Activated CD4-positive, alpha-beta T cell treated with anti-CD3 and anti-CD28 coated beads for 1 hour (primary cell): ENCODE data around the gene FAM76A.
"Not testable (repeated sequence)": the region's sequence is repeated elsewhere in the genome, so short reads cannot be mapped to it uniquely, and the experiment has no call there.

Experiments used
- DNase-seq: peaks from one replicate; pipeline ENCODE4 v3.0.0-alpha.2; 2020

Gene FAM76A

DNA sequence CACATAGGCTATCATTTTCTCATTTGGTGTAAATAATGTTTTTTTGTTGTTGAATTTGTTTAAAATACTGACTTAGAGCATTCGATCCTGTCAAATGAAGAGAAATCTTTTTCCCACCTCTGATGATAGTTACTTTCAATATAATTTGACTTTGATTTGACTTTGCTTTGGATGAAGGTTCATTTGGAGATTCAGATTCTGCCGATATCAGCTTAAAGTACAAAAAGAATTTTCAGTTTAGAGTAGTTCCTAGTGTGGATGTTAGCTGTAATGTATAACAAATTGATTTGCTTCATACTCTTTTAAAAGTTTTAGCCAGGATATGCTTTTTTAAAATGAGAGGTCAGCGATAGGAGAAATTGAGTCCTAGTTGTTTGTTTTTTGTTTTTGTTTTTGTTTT is 57.2 kb downstream of the FAM76A start:
- no peak for DNase-seq

DNA sequence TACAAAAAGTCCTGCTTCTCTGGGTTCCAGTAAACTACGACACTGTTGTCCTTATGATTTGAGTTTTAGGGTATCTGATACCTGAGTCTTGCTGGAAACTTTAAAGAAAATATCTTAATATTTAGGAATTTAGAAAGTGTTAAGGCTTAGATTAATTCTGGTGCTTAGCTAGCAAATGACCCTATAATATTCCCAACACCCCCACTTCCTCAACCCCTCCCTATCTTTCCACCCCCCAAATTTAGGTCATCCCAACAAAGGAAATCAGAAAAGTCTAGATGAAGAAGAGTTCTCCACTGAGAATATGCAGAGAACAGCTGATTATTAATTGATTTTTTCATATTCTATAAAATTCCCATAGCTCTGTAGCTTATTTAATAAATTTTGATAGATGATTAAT is 58.9 kb downstream of the FAM76A start:
- DNase-seq: no peak

DNA sequence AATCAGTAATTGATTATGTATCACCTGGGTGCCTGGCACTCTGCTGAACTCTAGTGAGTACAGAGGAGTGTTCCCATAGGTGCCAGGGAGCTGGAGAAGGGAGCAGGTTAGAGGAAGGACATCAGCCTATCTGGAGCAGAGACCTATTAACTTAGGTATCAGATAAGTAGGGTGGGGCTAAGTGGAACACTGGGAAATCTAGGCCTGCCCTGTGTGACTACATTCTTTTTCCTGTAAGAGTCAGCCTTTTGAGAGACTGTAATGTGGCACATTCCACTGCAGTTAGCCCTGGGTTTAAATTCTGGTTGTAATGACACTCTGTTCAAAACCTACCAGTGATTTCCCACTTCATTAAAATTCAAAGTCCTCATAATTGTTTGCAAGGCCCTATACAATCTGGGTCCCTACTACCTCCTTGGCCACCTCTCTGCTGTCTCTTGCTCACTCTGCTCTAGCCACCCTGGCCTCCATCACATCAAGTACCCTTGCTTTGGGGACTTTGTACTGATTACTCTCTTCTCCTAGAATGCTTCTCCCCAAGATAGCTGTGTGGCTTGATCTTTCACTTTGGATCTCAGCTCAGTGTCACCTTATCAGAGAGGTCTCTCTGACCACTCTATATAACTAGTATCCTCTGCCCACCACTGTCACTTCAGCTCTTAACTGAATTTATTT is 60.2 kb downstream of the FAM76A start:
- DNase-seq: no peak

DNA sequence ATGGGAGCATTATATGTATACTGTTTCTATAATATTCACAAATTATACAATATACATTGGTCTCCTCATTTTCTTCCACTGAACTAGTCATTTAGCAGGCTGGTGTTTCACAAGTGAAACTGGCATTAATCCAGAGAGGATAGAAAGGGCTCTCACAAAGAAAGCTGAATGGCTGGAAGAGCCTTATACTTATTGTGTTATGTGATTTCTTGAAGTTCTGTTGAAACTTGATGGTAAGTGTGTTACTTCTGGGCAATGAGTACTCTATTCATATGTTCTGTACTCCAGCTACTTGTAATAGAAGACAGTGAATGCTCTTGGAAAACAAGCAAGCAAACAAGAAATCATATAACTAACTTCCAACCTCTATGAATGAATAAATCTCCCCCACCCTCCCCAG is 62.1 kb downstream of the FAM76A start:
- DNase-seq: no peak

DNA sequence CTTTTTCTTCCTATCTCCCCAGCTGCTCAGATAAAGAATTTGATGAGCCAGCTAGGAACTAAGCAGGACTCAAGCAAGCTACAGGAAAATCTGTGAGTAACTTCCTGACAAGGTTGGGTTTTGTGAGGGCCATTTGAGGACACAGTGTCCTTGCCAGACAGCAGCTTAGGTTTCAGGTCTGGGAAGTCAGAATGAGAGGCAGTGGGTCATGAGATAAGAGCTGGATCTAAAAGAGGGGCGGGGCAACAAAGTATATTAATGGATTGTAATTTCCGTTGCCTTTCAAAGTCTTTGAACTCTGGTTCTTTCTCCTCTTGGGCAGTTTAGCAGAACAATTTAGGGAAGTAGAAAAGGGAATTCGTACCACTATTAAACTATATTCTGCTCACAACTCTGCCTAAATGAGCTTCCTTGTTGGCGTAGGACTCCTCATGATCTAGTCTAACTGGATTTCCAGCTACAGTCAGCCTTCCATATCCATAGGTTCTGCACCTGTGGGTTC is 63.8 kb downstream of the FAM76A start:
- DNase-seq: no peak

DNA sequence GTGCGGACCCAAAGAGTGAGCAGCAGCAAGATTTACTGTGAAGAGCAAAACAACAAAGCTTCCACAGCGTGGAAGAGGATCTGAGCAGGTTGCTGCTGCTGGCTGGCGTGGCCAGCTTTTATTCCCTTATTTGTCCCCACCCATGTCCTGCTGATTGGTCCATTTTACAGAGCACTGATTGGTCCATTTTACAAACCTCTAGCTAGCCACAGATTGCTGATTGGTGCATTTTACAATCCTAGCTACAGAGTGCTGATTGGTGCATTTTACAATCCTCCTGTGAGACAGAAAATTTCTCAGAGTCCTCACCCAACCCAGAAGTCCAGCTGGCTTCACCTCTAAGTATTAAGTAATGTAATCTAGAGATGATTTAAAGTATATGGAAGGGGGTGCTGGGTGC is 64.5 kb downstream of the FAM76A start:
- not testable (repeated sequence) for DNase-seq

DNA sequence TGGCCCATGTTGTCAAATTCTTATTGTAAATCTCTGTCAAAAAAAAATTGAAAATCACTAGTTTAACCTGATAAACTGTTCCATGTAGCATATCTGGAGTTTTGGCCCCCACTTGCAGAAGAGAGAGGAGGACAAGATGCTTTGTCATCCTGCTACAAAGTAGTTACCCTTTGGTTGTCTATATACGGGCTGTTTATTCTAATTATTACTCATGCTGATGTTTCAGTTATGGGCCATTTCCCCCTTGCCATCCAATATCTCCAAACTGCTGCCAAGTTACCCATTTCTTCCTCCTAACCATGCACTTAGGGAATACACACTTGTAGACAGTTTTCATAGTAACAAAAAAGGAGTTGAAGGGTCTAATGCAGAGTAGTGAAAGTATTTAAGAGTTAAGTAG is 69.8 kb downstream of the FAM76A start:
- no peak for DNase-seq

DNA sequence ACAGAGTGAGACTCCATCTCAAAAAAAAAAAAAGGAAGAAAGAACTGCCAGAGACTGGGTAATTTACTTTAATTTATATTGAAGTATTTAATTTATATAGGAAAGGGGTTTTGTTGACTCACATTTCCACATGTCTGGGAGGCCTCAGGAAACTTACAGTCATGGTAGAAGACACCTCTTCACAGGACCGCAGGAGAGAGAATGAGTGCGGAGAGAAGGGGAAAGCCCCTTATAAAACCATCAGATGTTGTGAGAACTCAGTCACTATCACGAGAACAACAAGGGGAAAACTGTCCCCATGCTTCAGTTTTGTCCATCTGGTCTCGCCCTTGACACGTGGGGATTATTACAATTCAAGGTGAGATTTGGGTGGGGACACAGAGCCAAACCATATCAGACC is 79.0 kb downstream of the FAM76A start:
- no peak for DNase-seq

DNA sequence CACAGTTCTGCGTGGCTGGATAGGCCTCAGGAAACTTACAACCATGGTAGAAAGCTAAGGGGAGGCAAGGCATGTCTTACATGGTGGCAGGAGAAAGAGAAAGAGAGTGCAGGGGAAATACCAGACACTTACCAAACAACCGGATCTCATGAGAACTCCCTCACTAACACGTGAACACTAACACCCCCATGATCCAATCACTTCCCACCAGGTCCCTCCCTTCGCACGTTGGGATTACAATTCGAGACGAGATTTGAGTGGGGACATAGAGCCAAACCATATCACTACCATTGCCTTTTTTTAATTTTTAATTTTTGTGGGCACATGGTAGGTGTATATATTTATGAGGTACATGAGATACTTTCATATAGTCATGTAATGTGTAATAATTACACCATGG is 81.0 kb downstream of the FAM76A start:
- no peak for DNase-seq

DNA sequence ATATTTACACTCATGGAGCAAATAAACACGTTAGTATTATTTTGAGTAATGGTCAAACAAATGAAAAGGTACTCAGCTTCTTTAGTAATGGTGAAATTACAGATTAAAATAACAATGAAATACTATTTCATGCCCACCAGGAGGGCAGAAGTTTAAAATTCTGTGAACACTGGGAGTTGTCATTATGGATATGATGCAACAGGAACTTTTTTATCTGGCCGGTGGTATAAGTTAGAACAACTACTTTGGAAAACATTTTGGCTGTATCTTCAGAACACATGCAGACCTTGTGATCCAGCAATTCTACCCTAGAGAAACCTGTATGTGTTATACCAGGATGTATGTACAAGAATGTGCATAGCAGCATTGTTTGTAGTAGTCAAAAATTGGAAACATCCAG is 81.6 kb downstream of the FAM76A start:
- DNase-seq: no peak

DNA sequence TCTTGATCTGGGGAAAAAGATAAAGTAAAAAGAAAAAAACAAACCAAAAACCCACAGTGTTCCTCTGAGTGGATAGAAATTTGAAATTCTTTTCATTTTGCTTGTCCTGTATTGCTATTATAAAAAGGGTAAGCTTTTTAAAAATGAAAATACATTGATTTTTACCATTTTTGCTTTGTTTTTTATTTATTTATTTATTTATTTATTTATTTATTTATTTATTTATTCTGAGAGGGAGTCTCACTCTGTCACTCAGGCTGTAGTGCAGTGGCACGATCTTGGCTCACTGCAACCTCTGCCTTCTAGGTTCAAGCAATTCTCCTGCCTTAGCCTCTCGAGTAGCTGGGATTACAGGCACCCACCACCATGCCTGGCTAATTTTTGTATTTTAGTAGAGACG is 82.4 kb downstream of the FAM76A start:
- not testable (repeated sequence) for DNase-seq

DNA sequence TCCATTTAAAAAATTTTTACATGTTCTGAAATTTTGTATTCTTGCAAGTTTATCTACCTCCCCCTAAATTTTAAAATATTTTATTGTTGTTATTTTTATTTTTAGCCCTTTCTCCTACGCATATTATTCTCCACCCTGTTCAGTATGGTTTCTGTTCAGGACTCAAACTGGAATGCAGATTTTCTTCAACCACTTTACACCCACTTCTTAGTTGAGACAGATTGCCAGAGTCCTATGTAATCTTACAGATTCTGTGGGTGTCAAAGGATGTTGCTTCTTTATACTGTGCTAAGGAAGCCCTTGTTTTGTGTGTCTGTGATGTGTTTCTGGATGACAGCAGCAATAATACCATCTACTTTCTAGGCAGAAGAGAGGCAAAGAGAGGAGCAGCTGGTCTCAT is 84.1 kb downstream of the FAM76A start:
- no peak for DNase-seq

DNA sequence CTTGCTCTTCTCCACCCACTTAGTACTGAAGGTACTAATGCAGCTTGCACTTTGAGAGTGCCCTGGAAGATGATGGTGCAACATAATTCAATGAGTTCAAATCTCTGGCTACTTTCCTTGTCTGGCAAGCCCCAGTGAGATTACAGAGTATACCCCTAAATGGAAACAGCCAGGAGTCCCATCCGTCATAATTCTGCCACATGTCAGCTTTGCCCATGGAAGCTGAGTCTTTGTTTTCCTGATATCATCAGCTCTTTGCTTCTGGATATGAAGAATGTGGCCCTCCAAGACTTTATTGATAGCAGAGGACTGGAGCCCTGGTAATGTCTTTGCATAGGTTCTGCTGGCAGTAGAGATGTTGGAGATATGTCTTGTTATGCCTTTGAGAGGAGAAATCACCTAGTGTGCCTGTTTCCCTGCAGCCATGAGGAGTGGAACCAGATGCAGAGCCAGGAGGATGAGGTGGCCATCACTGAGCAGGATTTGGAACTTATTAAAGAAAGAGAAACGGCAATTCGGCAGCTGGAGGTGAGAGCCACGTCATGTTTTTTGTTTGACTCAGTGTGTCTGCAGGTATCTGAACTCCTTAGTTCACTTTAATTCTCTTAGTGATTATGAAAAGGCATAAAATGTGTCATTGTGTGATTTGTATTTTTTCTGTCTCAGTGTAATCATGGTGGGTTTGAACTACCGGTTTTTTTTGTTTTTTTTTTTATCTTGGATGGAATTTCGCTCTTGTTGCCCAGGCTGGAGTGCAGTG is 86.2 kb downstream of the FAM76A start:
- no peak for DNase-seq
